Astrocyte of the cerebellum (primary cell): Measurements from ENCODE around the gene NUMBL.

ENCODE experiments used
- DNase-seq: peaks from one replicate; pipeline ENCODE4 v3.0.0-alpha.2; 2011; ENCODE audit warnings: low read depth
- H3K4me3 ChIP-seq: 2 replicates; pipeline ENCODE4 v1.5.1; 2011; ENCODE audit warnings: mild to moderate bottlenecking, low read depth, low read length, moderate library complexity
- in situ Hi-C: cut with HindIII; loops from 2 replicates; pipeline ENCODE4 v1.10.0; 2017; ENCODE audit warnings: low sequenced_read_pairs
- TF ChIP-seq, protein P1 (sequence below): IDR thresholded peaks from 2 replicates; pipeline ENCODE4 v1.5.1; 2012; ENCODE audit warnings: low read length, low read depth, moderate library complexity, mild to moderate bottlenecking; ENCODE audit errors: missing control alignments

The NUMBL gene

DNA sequence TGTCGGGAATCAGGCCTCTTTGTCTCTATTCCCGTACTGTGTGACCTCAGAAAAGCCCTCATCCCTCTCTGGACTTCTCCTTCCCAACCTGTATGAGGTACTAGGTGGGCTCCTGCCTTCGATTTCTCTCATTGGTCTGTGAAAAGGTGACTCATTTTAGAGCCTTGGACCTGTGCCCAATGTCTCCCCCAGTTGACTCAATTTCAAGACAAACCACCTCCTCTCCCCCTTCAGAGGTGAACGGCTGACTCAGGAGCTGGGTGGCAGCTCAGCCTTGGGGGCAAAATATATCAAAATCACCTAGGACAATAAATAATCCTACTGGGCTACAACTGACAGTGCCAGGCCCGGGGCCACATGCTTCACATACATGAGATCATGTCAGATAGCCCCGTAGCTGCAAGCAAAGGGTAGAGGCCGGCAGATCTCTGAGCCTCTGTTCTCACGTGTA lies 25.6 kb upstream of the NUMBL start:
- no peak for DNase-seq
- in situ Hi-C loops, result no loop called here
- H3K4me3 ChIP-seq, result peak overlapping the region; percentile 71
- TF ChIP-seq, protein P1, sequence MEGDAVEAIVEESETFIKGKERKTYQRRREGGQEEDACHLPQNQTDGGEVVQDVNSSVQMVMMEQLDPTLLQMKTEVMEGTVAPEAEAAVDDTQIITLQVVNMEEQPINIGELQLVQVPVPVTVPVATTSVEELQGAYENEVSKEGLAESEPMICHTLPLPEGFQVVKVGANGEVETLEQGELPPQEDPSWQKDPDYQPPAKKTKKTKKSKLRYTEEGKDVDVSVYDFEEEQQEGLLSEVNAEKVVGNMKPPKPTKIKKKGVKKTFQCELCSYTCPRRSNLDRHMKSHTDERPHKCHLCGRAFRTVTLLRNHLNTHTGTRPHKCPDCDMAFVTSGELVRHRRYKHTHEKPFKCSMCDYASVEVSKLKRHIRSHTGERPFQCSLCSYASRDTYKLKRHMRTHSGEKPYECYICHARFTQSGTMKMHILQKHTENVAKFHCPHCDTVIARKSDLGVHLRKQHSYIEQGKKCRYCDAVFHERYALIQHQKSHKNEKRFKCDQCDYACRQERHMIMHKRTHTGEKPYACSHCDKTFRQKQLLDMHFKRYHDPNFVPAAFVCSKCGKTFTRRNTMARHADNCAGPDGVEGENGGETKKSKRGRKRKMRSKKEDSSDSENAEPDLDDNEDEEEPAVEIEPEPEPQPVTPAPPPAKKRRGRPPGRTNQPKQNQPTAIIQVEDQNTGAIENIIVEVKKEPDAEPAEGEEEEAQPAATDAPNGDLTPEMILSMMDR, result no peak

DNA sequence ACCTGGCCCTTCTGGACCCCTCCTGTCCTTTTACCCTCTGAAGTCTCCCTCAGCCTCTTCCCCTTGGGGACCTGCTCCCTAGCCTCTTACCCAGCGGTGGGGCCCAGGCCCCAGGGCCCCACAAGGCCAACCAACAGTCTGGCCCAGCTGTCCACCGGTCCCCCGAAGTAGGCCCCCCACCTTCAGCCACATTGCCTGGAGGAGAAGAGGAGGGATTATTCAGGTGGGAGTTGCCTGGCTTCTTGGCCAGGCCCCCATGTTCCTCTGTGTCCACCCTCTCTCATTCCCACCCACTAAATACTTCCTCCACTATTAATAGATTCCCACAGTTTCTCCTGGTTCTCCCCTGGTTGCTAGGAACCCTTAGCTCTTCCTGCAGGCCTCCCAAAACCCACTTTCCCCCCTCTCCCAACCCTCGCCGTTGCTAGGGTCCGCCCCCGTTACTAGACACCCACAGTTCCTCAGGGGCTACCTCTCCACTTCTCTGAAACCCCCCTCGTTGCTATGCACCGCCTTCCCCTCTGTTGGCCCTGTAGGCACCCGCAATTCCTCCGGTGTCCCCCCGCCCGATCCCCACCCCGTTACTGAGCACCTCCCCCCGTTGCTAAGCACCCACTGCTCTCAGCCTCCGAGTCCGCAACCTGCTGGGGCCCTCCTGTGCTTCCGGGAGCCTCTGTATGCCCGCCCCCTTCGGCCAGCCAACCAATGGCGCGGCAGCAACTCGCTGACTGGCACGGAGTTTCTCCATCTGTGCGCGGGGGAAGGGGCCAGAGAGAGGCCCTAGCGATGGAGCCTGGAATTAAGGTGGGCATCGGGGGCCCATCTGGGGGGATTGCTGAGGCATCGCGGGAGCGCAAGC lies 24.2 kb upstream of the NUMBL start:
- in situ Hi-C loops, result no loop called here
- peak overlapping the region; percentile 71 for H3K4me3 ChIP-seq
- TF ChIP-seq, protein P1, result no peak
- DNase-seq, result peak; percentile 77

- in situ Hi-C loops, result no loop called here
- TF ChIP-seq, protein P1, result no peak
- no peak overlapping the region for H3K4me3 ChIP-seq
- DNase-seq, result no peak
Observed at GRCh38 chr19:40713939-40714338, 23.5 kb upstream of the NUMBL start.

DNA sequence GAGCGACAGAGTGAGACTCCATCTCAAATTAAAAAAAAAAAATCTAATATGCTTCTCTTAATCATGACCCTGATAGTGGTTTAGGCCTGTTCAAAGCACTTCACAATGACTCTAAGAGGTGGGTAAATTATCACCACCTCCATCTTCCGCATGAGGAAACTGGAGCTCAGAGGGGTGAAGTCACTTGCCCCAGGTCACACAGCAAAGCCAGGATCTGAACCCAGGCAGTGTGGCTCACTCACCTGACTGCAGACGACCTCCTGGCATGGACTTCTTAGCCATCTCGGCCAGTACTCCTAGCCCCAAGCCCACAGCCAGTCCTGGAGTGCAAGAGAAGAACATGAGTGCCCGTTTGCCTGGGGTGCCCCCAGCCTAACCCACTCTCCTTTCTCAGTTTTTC lies 19.4 kb upstream of the NUMBL start:
- TF ChIP-seq, protein P1, result no peak
- H3K4me3 ChIP-seq, result no peak overlapping the region
- in situ Hi-C loops, result no loop called here
- no peak for DNase-seq

- in situ Hi-C loops, result no loop called here
- H3K4me3 ChIP-seq, result no peak overlapping the region
- TF ChIP-seq, protein P1, result no peak
- no peak for DNase-seq
Observed at GRCh38 chr19:40707615-40708014, 17.2 kb upstream of the NUMBL start.

DNA sequence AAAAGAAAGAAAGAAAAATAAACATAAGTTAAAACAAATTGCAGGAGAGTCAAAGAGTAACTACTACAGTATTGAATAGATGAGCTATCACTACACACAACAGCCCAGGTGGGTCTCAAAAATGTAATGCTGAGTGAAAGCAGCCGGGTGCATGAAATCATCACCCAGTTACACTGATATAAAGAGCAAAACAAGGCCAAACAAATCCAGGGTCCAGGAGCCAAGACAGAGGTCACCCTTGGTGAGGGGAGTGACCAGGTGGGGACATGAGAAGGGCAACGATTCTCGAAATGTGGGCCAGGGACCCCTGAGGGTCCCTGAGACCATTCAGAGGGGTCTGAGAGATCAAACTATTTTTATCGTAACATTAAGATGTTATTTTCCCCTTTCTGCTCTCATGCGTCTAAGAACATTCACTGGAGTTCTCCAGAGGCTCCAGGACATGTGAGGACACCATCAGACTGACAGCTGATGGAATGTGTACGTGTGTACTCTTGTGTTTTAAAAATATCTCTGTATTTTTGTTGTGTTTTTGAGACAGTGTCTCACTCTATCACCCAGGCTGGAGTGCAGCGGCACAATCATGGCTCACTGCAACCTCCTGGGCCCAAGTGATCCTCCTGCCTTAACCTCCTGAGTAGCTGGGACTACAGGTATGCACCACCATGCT lies 15.6 kb upstream of the NUMBL start:
- TF ChIP-seq, protein P1, result no peak
- DNase-seq, result no peak
- no peak overlapping the region for H3K4me3 ChIP-seq
- in situ Hi-C loops, result no loop called here
